CD4-positive, alpha-beta T cell treated with Interleukin-4 for 1 hour (primary cell): ENCODE results near the gene SETD1A.
A peak's percentile ranks its signal among the peaks of the same experiment; 100 is the strongest.

Experiments
- DNase-seq, 2 donors: peaks; one replicate each; pipeline ENCODE4 v3.0.0-alpha.2; 2020 to 2022

SETD1A gene

DNA sequence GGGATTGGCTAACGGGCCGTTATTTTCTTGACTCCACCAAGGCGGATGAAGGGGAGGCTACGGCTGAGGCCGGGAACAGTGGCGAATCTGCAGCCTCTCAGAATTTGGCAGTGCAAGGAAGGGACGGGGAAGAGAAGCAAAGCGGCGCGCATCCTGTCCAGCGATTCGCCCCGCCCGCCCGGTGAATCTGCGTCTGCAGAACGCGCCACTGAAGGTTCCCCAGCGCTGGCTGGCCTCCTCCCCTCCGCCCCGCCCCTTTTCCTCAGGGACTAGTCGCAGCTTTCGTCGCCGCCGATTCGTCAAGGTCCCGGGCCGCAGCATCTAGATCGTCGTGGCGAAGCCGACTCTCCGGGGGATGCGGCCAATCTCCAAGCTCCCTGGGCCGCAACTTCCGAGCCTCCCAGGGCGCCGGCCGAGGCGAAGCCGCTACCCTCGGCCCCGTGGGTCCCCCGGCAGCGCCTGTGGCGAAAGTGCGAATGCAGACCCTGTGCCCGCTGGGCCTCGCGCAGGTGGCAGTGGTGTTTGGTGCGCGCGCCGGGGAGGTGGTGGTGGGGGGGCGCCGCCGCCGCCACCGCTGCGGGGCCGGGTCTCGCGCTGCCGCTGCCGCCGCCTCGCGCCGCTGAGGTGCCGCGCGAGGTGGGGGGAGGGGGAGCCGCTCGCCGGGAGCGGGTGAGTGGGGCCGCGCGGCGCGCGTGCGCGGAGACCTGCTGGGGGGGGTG lies at the start of gene SETD1A:
TSS of gene SETD1A (plus strand) at position 299 of the 719 bp plus-strand sequence. CDS start 978 bp downstream, outside the sequence.
- peak; percentile 96 to 97 for DNase-seq

DNA sequence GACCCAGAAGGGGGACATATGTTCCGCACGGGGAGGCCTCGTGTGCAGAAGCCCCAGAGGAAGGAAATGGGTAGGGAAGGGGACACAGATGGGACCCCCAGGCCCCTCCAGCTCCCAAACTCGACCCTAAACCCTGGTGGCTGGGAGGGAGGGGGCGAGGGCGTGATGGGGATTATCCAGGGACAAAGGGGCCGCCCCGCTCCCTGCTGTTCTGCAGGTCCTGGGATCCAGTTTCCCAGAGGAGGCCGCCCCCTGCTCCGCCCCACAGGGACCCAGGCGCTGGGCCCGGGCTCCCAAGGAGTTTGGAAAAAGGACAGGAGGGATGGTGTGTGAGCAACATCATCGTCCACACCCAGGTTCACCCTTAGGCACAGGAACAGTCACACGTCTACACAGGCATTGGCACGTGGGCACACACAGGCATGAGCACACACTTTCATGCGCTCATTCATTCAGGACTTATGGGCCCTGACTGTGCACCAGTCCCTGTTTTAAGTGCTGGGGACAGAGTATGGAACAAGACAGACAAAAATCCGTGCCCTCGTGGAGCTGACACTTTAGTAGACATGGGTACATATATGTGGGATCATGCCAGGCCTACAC lies 47.0 kb upstream of the SETD1A start:
- no peak for DNase-seq

DNA sequence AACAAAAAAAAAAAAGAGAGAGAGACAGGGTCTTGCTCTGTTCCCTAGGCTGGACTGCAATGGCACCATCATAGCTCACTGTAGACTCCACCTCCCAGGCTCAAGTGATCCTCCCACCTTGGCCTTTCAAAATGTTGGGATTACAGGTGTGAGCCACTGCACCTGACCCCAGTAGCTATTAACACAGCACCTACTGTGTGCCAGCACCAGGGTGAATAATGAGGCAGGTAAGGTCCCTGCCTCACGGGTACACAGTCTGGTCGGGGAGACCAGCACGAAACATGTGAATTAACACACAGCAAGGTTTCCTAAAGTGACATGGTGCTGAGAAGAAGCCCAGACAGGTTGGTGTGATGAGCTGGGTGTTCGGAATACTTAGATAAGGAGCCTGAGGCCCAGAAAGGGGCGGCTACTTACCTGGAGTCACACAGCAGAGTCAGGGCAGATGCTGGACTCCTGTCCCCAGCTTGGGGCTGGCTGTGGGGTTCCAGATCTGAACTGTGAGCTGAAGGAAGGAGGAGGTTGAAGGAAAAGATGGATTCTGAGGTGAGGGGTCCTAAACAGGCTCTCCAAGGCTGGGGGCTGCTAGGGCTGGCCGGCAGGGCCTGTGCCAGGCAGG lies 44.7 kb upstream of the SETD1A start:
- no peak for DNase-seq

DNA sequence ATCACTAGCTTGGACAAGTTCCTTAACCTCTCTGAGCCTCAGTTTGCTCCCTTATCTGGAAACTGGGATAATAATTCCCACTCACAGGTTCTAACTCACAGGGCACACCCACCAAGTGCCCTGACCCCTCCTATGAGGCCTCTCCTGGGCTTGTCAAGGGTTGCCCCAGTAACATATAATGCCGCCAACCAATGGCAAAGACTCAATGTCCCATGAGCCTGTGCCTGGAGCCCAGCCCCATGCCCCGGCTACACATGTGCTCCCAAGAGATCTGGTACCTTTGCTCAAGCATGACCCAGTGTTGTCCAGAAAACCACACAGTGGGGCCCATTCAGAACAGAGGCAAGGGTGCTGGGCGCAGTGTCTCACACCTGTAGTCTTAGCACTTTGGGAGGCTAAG lies 42.7 kb upstream of the SETD1A start:
- no peak for DNase-seq

DNA sequence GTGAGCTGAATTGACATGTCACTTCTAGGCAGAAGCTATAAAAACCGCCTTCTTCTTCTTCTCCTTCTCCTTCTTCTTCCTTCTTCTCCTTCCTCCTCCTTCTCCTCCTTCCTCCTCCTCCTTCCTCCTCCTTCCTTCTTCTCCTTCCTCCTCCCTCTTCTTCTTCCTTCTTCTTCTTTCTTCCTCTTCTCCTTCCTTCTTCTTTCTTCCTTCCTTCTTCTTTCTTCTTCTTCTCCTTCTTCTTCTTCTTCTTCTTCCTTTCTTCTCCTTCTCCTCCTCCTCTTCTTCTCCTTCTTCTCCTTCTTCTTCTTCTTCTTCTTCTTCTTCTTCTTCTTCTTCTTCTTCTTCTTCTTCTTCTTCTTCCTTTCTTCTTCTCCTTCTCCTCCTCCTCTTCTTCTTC lies 38.9 kb upstream of the SETD1A start:
- no peak for DNase-seq

DNA sequence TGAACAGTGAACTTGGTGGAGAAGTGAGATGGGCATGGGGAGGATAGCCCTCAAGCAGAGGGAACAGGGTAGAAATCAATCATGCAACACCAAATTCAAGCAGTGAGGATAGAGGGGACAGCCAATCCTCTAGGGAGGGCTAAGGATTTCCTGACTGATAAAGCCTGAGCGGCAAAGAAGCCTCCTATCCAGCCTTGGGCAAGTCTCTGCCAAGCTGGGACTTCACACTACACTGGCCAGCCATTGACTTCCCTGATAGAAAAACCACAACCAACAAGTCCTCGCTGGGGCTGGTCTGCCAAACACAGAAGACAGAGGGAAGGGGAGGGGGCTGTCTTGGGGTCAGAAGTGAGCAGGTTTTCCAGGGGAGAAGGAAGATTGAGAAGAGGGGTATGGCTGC lies 36.7 kb upstream of the SETD1A start:
- no peak for DNase-seq

DNA sequence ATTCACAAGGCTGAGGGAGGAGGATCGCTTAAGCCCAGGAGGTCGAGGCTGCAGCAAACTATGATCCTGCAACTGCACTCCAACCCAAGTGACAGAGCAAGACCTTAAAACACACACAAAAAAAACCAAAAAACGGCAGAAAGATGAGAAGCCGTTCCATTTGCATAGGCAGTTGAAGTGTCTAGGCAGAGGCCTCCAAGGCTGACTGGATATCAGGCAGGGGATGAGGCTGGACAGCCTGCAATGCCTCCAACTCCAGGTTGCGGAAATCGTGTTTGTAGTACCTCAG lies 36.2 kb upstream of the SETD1A start:
- no peak for DNase-seq

DNA sequence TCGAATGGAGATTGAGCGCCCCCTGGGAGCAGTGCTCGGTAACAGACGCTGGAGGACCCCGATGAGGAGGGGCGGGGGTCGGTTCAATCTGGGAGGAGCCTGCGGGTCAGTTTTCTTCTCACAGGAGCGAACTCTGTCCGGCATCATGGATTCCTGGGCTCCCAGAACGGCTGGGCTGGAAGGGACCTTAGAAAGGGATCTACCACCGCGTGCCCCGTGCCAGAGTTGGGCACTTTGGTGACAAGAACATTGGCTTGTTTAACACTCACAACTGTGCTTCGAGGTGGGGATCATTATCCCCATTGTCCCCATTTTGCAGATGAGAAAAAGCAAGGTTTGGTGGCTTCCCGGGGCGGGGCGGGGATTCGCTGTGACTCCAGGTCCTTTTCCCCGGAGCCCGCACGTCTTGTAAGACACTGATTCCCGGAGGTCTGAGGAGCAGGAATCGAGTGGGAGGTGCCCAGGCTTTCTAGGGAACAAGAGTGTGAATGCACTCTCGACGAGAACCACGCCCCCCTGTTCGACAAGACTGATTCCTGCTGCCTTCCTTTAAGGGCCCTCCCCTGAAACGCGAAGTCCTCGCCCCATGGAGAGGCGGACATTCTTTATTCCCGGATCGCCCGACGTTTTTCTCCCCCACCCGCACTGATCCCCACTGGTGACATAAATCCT lies 35.7 kb upstream of the SETD1A start:
- DNase-seq, result peak; percentile 87 to 90

DNA sequence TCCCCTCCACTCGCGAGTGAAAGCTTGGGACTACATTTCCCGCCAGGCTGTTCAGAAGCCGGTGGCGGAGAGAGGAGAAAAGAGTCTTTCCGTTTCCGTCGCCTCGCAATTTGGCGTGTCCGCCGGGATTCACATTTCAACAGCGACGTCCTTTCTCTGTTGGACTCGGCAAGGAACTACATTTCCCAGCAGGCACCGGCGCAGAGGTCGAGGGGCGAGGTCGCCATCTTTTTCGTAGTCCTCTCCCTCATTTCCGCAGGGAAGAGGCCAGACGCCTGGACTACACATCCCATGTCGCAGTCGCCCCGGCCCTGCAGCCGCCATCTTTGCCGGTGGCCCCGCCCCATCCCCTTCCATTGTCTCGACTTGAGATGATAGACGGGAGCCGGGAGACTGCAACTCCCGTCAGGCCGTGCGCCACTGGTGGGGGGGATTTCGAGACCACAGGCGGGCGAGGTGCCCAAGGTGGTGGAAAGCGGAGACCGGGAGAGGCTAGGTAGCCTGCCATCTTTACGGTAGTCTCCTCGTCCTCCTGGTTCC lies 35.1 kb upstream of the SETD1A start:
- DNase-seq, result peak; percentile 100

DNA sequence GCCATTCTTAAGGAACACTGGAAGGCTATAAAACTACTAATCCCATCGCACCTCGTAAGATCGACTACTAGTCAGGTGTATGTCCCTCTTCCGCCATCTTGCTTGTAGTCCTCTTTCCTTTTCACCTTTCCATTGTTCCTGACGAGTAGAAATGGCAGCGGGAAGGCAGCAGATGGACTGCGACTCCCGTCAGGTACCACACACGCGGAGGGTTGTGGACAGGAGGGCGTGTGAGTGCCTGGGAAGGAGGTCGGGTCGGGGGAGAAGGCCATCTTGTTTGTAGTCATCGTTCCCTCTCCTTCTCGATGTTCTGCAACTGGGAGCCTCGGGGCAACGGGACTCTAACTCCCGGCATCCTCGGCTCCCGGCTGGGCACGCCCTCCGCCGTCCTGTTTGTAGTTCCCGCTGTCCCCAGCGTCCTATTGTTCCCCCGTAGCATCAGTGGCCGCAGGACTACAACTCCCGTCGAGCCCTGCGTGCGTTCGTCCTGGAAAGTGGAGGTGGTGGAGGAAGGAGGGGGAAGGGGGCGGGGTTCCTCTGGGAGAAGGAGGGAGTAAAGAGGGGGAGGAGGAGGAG lies 34.5 kb upstream of the SETD1A start:
- DNase-seq, result peak; percentile 98

DNA sequence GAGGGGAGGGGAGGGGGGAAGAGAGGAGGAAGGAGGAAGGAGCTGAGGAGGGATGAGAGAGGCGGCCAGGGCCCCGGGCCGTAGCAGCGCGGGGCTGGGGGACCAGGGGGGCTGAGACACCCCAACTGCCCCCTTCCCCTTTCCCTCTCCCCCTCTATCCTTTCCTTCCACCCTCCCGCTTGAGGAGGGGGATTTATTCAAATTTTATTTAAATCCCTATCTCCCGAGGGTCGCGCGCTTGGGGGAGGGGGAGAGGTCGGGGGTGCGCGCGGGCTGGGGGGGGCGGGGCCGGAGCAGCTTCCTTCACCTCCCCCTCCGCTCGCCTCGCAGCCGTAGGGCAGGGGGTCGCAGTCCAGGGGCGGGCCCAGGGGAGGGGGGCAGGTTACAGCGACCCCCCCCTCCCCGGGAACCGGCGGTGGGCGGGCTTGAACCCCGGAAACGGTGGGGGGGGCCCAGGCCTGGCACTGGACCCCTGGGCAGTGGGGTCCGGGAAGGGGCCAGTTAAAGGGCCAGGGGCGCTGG lies 33.9 kb upstream of the SETD1A start, which contains the start of gene FBXL19:
TSS of gene FBXL19 (plus strand) at position 19 of the 522 bp plus-strand sequence. CDS start 2,183 bp downstream, outside the sequence.
- DNase-seq, result no peak

DNA sequence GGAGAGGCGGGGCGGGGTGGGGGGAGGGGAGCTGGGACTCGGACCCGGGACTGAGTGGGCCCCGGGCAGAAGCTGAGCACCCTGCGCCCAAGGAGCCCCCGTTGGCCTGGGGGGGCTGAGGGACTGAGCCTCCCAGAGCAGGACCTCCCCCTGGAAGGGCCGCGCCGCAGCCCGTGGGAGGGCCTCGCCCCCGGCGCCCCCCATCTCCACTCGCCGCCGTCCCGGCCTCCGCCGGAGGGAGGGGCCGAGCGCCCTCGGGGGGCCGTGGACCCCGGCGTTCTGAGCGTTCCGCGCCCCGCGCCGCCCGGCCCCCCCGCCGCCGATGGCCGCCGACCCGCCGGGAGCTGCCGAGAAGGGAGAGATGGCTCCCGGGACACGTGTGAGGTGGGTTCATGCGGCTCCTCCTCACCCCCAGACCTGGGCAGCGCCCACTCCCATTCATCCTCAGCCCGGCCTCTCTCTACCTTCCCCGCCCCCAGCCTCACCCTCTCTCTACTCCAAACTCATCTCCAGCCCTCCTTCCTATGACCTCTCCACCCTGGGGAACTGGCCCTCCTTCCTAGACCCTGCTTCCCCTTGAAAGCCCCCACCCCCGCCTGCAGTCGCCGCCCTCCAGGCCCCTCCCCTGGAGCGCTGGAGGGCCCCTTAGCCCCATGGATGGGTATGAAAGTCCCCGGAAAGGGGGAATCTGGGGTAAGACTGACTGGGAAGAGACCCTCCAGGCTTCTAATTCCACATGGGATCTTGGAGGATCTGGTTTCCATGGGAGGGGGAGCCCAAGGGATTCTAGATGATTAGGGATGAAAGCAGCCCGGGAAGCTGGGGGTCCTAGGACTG lies 33.3 kb upstream of the SETD1A start:
- DNase-seq, result no peak

DNA sequence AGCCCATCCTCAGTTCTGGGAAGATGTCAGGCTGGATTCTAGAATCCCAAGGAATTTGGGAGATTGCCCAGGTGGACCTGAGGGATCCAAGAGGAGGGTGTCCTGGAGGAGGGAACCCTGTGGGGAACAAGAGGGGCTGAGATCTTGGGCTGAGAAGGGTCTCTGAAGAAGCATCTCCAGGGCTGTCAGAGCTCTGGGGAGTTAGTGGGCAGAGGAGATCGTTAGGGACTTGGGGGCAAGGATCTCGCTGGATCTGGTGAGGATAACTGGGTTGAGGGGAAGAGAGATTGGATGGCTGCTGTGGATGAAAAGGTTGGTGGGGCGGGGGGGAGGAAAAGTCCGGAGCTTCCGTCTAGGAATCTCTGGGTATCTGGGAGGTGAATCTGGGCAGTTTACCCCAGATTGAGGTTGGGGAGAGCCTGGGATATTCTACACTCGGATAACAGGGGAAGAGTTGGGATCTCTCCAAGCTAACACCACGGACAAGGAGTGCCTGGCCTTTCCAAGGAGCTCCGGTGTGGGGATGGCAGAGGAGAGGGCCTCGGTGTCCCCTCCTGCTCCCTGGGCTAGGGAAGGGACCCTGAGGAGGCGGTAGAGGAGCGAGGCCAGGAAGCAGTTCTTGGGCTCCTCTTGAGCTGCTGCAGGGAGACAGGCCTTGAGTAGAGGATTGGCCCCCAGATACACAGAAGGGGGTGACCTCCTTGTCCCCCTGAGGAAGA lies 32.5 kb upstream of the SETD1A start:
- DNase-seq, result no peak

DNA sequence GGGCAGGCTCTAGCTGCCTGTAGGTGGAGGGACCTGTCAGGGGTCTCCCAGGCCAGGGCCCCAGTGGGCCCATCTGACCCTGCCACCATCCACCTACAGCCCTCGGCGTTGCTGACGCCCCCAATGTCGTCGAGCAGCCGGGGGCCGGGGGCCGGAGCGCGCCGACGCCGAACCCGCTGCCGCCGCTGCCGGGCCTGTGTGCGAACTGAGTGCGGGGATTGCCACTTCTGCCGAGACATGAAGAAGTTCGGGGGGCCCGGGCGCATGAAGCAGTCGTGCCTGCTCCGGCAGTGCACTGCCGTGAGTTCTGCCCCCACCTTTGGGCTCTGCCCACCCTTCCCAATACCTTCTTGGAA lies 31.9 kb upstream of the SETD1A start:
- DNase-seq, result no peak

DNA sequence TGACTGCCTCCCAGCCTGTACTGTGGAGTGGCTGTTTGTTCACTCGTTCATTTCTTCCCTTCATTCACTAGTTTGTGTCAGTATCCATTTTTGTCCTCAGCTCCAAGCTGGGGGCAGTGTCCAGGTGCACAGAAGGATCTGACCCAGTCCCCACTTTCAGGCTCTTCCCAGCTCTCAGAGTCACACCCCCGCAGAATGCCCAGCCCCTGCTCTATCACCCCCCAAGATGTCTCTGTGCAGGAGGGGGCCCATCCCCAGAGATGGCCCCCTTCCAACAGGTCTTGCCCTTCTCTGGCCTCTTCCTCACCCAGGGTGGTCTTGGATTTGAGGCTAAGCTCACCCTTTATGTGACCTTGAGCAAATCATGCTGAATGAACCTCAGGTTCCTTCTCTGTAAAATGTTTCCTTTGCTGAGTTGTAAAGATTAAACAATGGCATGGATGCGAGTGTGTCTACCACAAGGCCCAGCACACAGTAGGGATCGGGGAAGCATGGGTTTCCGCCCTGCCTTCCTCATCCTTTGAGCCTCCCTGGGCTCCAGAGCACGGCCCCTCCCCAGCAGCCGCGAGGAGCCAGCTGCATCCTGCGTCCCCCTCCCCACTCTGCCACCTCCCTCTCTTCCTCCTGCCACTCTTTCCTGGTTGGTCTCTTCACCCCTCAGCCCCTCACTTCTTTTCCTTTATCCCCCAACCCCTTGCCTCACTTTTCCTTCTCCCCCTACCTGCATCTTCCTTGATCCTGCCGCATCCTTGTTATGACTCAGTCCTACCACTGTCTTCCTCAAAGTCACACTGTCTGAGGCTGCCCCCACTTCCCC lies 31.4 kb upstream of the SETD1A start:
- DNase-seq, result no peak

DNA sequence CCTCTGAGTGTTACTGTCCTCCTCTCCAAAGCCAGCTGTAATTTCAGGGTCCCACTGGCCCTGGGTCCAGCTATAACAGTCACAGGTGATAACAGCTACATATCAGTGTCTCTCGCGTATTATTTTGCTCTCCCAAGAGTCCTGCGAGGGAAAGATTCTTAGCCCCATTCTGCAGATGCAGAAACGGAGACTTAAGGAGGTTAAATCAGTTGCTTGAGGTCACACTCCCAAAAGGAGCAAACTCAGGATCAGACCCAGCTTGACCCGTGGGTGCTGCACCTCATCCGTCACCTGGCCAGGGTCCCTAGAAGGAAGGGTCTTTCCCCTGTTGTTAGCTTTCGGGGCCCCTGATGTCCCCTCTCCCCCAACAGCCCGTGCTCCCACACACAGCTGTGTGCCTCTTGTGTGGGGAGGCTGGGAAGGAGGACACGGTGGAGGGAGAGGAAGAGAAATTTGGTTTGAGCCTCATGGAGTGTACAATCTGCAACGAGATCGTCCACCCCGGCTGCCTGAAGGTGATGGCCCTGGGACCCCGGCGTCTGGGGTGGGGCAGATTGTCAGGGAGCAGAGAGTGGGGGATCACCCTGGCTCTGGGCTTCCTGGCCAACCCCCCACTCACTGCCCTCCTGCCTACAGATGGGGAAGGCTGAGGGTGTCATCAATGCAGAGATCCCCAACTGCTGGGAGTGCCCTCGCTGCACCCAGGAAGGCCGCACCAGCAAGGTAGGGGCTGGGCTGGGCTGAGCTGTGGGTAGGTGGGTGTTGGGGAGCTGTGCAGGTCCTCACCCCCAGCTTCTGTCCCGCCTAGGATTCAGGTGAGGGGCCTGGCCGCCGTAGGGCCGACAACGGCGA lies 30.4 kb upstream of the SETD1A start:
- no peak for DNase-seq

DNA sequence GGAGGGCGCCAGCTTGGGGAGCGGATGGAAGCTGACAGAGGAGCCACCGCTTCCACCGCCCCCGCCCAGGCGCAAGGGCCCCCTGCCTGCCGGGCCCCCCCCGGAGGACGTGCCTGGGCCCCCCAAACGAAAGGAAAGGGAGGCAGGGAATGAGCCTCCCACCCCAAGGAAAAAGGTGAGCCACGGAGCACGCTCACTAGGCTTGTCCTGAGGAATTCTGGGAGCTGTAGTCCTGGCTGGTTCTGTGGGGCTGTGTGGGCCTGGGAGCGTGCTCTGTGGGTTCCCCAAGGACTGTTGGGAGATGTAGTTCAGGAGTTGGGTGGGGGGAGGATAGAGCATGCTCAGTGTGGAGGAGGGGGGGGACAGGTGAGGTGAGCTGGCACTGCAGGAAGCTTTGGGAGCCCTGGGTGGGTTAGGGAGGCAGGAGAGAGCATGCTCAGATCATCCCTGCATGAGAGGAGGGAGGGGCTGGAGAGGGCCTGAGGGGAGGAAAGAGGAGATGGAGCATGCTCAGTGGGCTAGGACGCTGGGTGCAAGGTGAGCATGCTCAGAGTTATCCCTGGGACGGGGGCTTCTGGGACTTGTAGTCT lies 29.7 kb upstream of the SETD1A start:
- peak; percentile 47 to 59 for DNase-seq

DNA sequence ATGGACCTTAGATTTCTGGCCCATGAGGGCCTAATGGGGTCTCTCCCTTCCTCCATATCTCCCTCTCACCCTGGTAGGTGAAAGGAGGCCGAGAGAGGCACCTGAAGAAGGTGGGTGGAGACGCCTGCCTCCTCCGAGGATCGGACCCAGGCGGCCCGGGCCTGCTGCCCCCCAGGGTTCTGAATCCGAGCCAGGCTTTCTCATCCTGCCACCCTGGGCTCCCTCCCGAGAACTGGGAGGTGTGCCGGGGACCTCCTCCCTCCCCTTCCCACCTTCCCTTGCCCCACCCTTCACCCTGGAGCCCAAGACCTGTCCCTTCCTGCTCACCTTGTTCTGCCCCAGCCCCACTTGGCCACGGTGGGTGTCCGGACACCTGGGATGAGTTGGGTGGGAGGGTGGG lies 29.2 kb upstream of the SETD1A start:
- no peak for DNase-seq

DNA sequence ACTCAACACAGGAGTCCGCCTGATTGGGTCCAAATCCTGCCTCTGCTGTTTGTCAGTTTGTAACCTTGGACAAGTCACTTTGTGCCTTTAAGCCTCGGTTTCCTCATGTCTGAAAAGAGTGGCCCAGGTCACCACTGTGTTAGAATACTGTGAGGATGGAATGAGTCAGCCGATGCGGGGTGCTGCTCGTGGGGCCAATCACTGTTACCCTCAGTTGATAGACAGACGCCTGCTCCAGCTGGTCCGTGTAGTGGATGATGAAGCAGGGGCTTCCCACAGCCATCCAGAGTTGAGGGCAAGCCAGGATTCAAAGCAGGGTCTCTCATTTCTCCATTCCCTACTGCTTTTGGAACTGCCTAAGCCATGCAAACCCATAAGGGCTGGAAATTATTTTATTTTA lies 28.4 kb upstream of the SETD1A start:
- DNase-seq, result no peak
